IgD-negative memory B cell (primary cell): ENCODE data around the gene LIMK2. TPM values are rescaled to one million over a fixed set of nuclear protein-coding genes. Genes with fewer than 3 reads are reported as not detected.
"Not testable (repeated sequence)": the region's sequence is repeated elsewhere in the genome, so short reads cannot be mapped to it uniquely, and the experiment has no call there.

Experiments
- H3K27ac Mint-ChIP-seq, 3 donors: one replicate each; pipeline ENCODE4 v1.8.0; 2020 to 2022; ENCODE audit warnings: mild to moderate bottlenecking in 3 of 3, mixed read lengths in 3 of 3, moderate library complexity in 1 of 3
- H3K27me3 Mint-ChIP-seq: one replicate; pipeline ENCODE4 v1.8.0; 2021; ENCODE audit warnings: mixed read lengths
- H3K36me3 Mint-ChIP-seq: one replicate; pipeline ENCODE4 v1.8.0; 2020; ENCODE audit warnings: mild to moderate bottlenecking, mixed read lengths
- H3K4me1 Mint-ChIP-seq, 3 donors: one replicate each; pipeline ENCODE4 v1.8.0; 2020 to 2022; ENCODE audit warnings: mixed read lengths in 3 of 3, mild to moderate bottlenecking in 1 of 3
- H3K4me3 Mint-ChIP-seq, 4 donors: one replicate each; pipeline ENCODE4 v1.8.0; 2020 to 2022; ENCODE audit warnings: mild to moderate bottlenecking in 4 of 4, mixed read lengths in 4 of 4, moderate library complexity in 3 of 4
- H3K9me3 Mint-ChIP-seq, 3 donors: one replicate each; pipeline ENCODE4 v1.8.0; 2020 to 2021; ENCODE audit warnings: mixed read lengths in 3 of 3, mild to moderate bottlenecking in 1 of 3
- polyA plus RNA-seq: library from polyadenylated mRNA; unstranded; fragments of 300-500 nt; fragmentation: Illumina TruSeq; gene quantifications from one replicate; pipeline ENCODE4 v1.2.3, GENCODE V29; 2021

The LIMK2 gene
- polyA plus RNA-seq, 1 donor from 2014 or later = 9.1 TPM

DNA sequence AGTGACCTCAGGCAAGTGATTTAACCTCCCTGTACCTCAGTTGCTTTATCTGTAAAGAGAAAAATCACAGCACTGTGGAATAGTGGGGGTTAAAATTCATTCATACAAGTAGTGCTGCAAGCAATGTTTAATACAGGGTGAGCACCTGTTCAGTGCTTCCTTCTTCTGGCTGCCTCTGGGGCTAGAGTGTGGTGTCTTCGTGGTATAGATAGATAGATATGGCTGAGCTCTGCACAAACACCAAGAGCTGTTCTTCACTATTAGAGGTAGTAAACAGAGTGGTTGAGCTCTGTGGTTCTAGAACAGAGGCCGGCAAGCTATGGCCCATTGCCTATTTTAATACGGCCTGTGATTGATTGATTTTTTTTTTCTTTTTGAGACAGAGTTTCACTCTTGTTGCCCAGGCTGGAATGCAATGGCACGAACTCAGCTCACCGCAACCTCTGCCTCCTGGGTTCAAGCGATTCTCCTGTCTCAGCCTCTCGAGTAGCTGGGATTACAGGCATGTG lies 32.9 kb downstream of the LIMK2 start:
- Mint-ChIP-seq H3K27ac (no peak overlapping the region), H3K4me3 (no peak overlapping the region)

DNA sequence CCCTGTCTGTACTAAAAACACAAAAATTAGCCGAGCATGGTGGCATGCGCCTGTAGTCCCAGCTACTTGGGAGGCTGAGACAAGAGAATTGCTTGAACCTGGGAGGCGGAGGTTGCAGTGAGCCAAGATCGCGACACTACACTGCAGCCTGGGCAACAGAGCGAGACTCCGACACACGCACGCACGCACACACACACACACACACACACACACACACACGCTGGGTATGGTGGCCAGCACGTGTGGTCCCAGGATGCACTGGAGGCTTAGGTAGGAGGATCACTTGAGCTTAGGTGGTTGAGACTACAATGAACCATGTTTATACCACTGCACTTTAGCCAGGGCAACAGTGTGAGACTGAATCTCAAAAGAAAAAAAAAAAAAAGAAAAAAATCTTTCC lies 33.9 kb downstream of the LIMK2 start:
- H3K4me1 Mint-ChIP-seq, H3K36me3 Mint-ChIP-seq, H3K27me3 Mint-ChIP-seq, H3K4me3 Mint-ChIP-seq, H3K9me3 Mint-ChIP-seq: not testable (repeated sequence)
- H3K27ac Mint-ChIP-seq = peak overlapping the region in 1 of 3 donors; percentile 87

More for the DNA sequence above, 32.9 kb downstream of the LIMK2 start:
- Mint-ChIP-seq H3K36me3 (peaks cover 8% of the 10 kb centered on the region), H3K9me3 (no peaks in the 10 kb centered on the region), H3K27me3 (no peaks in the 10 kb centered on the region), H3K4me1 (peaks cover 0 to 3% (median 0%) of the 10 kb centered on the region in 3 donors)

DNA sequence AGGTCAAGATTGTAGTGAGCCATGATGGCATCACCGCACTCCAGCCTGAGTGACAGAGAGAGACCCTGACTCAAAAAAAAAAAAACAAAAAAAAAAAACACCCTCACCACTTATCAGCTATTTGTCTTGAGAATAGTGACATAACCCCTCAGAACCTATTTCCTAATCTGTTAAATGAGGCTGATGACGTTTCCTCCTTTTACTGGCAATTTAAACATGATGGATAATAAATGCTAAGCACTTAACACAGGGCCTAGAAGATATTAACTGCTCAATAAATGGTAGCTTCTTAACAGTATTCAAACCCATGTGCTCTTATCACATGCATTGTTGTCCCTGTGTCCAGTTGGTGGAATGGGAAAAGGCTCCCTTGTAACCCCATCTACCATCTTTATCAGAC lies 34.6 kb downstream of the LIMK2 start:
- Mint-ChIP-seq H3K4me1 (peaks cover 0 to 3% (median 0%) of the 10 kb centered on the region in 3 donors), H3K27ac (peak overlapping the region in 1 of 3 donors; percentile 87), H3K4me3 (no peak overlapping the region), H3K36me3 (peaks cover 8% of the 10 kb centered on the region), H3K27me3 (no peaks in the 10 kb centered on the region), H3K9me3 (no peaks in the 10 kb centered on the region)

DNA sequence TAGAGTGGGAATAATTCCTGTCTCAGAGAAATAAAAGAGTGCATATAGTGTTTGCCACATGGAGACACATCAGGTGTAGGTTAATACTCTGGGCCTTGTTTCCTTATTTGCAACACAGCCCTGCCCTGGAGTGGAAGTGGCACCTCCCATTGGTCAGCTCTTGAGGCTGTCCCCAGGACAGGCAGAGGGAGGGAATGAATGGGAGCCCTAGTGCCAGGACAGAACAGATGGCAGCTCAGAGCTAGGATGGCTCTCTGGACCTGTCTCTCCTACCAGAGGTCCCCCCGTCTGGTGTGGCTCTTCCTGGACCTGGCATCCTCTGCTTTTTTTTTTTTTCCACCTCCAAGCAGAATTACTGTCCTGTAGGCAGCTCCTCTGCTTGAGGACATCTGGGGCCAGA lies 35.6 kb downstream of the LIMK2 start:
- H3K27me3 Mint-ChIP-seq = no peaks in the 10 kb centered on the region
- H3K9me3 Mint-ChIP-seq = no peaks in the 10 kb centered on the region
- peaks cover 3% of the 10 kb centered on the region for H3K36me3 Mint-ChIP-seq
- H3K4me3 Mint-ChIP-seq = peak overlapping the region in 1 of 4 donors; percentile 41
- H3K4me1 Mint-ChIP-seq = peaks cover 0 to 3% (median 0%) of the 10 kb centered on the region in 3 donors
- no peak overlapping the region for H3K27ac Mint-ChIP-seq

DNA sequence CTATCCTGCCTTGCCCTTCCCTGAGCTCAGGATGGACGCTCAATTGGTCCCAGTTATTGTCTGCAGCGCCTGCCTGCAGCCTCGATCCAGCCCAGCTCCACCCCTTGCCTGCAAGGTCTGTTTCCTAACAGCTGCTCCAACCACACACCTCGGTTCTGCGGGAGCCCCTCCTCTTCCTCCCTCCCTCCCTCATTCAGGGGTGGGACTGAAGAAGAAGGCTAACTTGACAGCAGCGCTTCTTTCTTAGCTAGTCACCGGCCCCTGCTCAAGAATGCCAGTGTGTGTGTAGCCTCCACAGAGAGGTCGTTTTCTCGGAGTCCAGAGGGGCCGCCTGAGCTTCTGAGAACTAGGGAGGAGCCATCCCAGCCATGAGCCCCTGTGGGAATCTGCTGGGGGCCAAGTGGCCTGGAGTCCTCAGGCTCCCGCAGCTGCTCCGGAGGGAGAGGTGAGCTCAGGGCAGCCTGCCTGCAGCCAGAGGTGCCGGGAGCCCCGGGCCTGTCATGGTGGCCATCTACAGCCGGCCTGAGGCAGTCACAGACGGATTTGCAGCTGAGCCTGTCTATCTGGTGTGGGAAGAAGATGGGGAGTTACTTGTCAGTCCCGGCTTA lies 36.1 kb downstream of the LIMK2 start:
- H3K4me1 Mint-ChIP-seq = peaks cover under 1 to 3% (median 1%) of the 10 kb centered on the region in 3 donors
- no peaks in the 10 kb centered on the region for H3K9me3 Mint-ChIP-seq
- no peak overlapping the region for H3K27ac Mint-ChIP-seq
- H3K4me3 Mint-ChIP-seq = peak overlapping the region in 1 of 4 donors; percentile 41
- H3K36me3 Mint-ChIP-seq = peaks cover 3% of the 10 kb centered on the region
- no peaks in the 10 kb centered on the region for H3K27me3 Mint-ChIP-seq

DNA sequence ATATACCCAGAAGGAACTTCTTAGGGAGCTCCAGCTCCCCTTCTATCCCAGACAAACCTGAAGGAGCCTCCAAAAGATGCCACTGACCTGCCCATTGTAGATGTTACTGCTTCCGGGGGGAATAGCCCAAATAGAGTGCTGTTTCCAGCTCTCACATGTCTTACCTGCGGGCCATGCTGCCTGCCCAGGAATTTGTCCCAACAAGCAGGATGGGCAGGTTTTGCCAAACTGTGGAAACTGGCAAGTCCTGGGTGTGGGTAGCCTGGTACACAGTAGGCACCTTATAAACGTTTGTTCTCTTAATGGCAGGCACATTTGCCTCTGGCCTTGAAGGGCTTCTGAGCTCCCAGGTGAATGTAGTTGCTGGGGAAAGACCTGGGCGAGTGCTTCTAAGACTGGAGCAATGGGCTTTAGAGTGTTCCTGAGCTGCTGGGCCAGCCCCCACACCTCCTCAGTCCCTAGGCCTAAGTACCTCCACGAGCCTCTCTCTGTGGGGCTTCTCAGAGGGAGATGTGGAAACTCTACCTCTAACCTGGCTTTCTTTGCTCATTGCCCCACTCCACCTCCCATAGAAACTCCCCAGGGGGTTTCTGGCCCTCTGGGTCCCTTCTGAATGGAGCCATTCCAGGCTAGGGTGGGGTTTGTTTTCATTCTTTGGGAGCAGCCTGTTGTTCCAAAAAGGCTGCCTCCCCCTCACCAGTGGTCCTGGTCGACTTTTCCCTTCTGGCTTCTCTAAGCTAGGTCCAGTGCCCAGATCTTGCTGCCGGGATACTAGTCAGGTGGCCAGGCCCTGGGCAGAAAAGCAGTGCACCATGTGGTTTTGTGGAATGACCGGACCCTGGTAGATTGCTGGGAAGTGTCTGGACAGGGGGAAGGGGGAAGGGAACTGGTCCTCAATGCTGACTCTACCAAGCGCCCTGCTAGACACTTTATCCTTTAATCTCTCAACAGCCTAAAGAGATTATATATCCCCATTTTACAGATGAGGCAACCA lies 37.2 kb downstream of the LIMK2 start:
- peak overlapping the region in 1 of 4 donors; percentile 17 for H3K4me3 Mint-ChIP-seq
- peaks cover 1 to 4% (median 3%) of the 10 kb centered on the region in 3 donors for H3K4me1 Mint-ChIP-seq
- no peak overlapping the region for H3K27ac Mint-ChIP-seq
- H3K36me3 Mint-ChIP-seq = peaks cover 3% of the 10 kb centered on the region
- no peaks in the 10 kb centered on the region for H3K9me3 Mint-ChIP-seq
- no peaks in the 10 kb centered on the region for H3K27me3 Mint-ChIP-seq

DNA sequence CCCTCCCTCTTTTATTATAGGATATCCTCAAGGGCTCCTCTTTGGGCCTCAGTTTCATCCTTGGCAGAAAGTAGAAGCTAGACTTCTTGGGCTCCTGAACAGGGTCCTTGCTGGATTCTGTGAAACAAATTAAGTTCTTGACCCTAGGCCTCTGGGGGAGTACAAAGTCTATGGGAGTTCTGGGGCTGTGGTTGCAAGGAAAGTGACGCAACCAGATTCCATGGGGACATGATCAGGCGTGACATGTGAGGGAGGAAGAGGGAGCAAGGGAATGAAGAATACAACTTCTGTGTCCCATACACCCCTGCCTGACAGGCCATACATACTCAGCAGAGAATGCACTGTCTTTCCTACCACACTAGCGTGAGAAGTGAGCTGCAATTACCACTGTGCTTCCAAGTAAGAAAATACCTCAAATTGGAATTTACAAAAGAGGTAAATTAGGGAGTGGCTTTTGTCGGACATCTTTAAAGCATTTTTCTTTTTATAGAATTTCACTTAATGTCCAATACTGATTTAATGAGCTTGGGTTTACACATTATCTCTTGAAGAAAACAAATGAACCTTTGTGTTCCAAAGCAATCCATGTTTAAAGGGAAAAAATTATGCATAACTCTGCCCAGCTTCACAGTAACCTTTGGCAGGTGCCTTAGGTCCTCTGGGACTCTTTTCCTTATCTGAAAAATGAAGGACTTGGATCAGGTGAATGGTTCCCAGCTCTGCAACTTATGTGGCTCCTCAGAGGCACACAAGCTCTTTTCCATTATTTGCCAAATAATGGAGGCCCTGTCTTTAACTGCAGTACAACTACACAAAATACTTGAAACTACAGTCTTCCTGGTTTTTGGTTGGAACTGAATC lies 38.9 kb downstream of the LIMK2 start:
- H3K4me1 Mint-ChIP-seq = peaks cover 6 to 14% (median 11%) of the 10 kb centered on the region in 3 donors
- H3K27me3 Mint-ChIP-seq = no peaks in the 10 kb centered on the region
- H3K27ac Mint-ChIP-seq = no peak overlapping the region
- H3K9me3 Mint-ChIP-seq = no peaks in the 10 kb centered on the region
- peaks cover 3% of the 10 kb centered on the region for H3K36me3 Mint-ChIP-seq
- no peak overlapping the region for H3K4me3 Mint-ChIP-seq

DNA sequence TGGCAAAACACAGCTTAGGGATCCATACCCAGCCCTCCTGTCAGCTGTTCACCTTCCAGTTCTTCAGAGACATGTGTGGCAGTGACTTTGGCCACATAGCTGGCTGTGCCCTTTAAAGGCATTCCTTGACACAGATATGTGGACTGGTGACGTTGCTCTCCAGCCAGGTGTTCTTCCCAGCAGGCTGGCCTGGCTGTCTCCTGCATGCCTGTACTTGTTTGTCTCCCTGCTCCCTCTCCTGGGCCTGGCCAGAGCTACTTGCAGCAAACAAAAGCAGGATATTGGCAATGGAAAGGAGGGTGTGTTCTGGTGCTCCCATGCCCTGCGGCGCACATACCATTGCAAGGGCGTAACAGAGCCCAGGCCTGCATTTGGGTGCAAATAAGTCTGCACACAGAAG lies 41.9 kb downstream of the LIMK2 start:
- Mint-ChIP-seq H3K27me3 (no peaks in the 10 kb centered on the region), H3K27ac (no peak overlapping the region), H3K36me3 (no peaks in the 10 kb centered on the region), H3K9me3 (no peaks in the 10 kb centered on the region), H3K4me1 (peaks cover 6 to 14% (median 11%) of the 10 kb centered on the region in 3 donors), H3K4me3 (no peak overlapping the region)

DNA sequence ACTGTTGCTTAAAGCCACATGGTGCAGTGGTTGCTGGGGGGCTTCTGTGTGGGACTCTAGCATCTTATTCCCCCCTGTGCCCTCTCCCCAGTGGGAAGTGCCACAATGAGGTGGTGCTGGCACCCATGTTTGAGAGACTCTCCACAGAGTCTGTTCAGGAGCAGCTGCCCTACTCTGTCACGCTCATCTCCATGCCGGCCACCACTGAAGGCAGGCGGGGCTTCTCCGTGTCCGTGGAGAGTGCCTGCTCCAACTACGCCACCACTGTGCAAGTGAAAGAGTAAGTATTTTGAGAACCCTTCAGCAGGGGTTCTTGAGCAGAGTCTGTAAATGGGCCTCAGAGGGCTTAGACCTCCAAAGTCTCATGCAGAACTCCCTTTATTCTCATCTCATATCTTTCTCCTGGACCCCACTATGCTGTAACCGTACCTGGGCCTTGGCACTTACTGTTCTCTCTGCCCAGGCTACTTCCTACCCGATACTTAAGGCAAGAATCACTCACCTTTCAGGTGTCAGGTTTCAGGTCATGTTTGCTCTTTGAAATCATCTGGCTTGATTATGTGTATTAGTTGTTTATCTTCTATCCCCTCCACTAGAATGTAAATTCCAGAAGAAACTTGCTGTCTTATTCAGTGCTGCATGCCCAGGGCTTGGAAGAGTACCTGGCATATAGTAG lies 47.8 kb downstream of the LIMK2 start:
- Mint-ChIP-seq H3K9me3 (no peaks in the 10 kb centered on the region), H3K4me3 (no peak overlapping the region), H3K27me3 (no peaks in the 10 kb centered on the region), H3K4me1 (peaks cover under 1 to 8% (median 6%) of the 10 kb centered on the region in 3 donors), H3K27ac (no peak overlapping the region), H3K36me3 (peaks cover 7% of the 10 kb centered on the region)

DNA sequence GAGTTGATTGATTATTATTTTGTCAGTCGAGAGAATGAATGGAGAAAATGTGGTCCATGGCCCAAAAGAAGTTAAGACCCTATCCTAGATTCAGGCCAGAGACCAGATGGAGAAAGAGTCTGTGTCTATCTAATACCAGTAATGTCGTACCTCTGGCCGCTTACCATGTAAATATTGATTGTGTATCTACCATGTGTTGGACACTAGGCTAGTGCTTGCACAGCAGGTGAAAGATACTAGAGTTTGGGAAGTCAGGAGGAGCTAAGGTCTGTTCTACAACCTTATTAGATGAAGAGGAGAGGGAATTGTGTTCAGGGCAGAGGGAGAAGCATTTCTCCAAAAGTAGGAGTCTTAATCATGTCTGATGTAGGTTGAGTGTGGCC lies 48.4 kb downstream of the LIMK2 start:
- H3K36me3 Mint-ChIP-seq = peaks cover 7% of the 10 kb centered on the region
- H3K9me3 Mint-ChIP-seq = no peaks in the 10 kb centered on the region
- H3K27me3 Mint-ChIP-seq = no peaks in the 10 kb centered on the region
- no peak overlapping the region for H3K27ac Mint-ChIP-seq
- H3K4me3 Mint-ChIP-seq = no peak overlapping the region
- H3K4me1 Mint-ChIP-seq = peaks cover 0 to 3% (median 3%) of the 10 kb centered on the region in 3 donors

DNA sequence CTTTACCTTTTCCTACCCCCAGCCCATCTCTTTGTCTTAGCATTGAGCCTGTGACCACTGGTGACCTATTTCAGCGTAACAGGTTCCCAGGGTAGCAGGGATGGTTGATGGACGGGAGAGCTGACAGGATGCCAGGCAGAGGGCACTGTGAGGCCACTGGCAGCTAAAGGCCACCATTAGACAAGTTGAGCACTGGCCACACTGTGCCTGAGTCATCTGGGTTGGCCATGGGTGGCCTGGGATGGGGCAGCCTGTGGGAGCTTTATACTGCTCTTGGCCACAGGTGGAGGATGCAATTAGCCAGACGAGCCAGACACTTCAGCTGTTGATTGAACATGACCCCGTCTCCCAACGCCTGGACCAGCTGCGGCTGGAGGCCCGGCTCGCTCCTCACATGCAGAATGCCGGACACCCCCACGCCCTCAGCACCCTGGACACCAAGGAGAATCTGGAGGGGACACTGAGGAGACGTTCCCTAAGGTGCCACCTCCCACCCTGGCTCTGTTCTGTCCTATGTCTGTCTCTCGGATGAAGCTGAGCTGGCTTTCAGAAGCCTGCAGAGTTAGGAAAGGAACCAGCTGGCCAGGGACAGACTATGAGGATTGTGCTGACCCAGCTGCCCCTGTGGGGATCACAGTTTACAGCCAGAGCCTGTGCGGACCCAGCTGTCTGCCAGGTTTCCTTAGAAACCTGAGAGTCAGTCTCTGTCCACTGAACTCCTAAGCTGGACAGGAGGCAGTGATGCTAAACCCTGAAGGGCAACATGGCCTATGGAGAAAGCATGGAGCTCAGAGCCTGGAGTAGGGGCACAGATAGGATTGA lies 50.4 kb downstream of the LIMK2 start:
- no peak overlapping the region for H3K27ac Mint-ChIP-seq
- no peaks in the 10 kb centered on the region for H3K4me1 Mint-ChIP-seq
- H3K27me3 Mint-ChIP-seq = no peaks in the 10 kb centered on the region
- peaks cover 7% of the 10 kb centered on the region for H3K36me3 Mint-ChIP-seq
- H3K9me3 Mint-ChIP-seq = no peaks in the 10 kb centered on the region
- H3K4me3 Mint-ChIP-seq = no peak overlapping the region

DNA sequence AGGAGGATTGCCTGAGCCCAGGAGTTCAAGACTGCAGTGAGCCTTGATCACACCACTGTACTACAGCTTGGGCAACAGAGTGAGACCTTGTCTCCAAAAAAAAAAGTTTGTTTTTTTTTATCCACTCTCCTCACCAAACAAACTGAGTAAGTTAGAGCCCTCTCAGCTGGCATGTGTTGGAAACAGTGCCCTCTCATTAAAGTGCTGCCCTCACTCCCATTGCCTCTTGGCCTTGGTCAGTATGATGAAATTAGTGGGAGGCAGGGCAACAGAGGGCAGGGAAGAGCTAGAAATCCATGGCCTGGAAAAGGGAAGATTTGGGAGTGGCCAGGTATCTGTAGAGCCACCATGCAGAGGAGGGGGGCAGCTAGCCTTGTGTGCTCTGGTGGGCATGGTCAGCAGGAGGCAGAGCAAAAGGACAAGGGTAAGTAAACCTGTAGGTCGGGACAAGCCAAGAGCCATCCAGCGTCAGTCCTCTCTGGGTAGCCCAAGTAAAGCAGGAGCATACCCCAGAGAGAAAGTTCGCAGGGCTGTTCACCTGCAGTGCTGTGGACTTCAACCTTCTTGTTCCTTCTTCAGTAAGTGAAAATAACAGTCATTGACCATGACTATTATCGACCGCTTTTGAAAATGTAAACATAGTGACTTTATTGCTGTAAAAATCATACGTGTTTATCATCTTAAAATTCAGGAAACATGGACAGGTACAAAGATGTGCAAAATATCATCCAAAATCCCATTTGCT lies 52.0 kb downstream of the LIMK2 start:
- no peak overlapping the region for H3K4me3 Mint-ChIP-seq
- H3K36me3 Mint-ChIP-seq = peaks cover 7% of the 10 kb centered on the region
- H3K27me3 Mint-ChIP-seq = no peaks in the 10 kb centered on the region
- H3K27ac Mint-ChIP-seq = no peak overlapping the region
- no peaks in the 10 kb centered on the region for H3K4me1 Mint-ChIP-seq
- no peaks in the 10 kb centered on the region for H3K9me3 Mint-ChIP-seq

DNA sequence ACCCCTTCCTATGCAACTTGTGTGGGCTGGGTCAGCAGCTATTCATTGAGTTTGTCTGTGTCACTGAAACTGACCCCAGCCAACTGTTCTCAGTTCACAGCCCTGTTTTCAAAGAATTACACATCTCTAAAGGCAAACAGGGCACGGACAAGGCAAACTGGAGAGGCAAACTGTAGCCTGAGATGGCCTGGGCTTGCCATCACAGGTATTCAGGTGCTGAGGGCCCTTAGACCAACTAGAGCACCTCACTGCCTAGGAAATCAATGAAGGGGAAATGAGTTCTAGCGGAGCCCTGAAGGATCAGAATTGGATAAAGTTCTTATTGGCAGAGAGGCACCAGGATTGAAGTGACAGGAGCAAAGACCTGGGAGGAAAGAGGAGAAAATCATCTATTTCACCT lies 56.2 kb downstream of the LIMK2 start:
- no peak overlapping the region for H3K27ac Mint-ChIP-seq
- H3K4me3 Mint-ChIP-seq = no peak overlapping the region
- H3K27me3 Mint-ChIP-seq = no peaks in the 10 kb centered on the region
- no peaks in the 10 kb centered on the region for H3K9me3 Mint-ChIP-seq
- no peaks in the 10 kb centered on the region for H3K4me1 Mint-ChIP-seq
- H3K36me3 Mint-ChIP-seq = peaks cover 2% of the 10 kb centered on the region
